DLD1 (cell line): Measurements from ENCODE around the gene SLC12A9.
"Not testable (repeated sequence)": the region's sequence is repeated elsewhere in the genome, so short reads cannot be mapped to it uniquely, and the experiment has no call there.

ENCODE experiments used
- in situ Hi-C: cut with HindIII; loops from 2 replicates; pipeline ENCODE4 v1.10.0; 2017; ENCODE audit warnings: low sequenced_read_pairs

The SLC12A9 gene

GRCh38 chr7:100894860-100895700, 42.6 kb downstream of the SLC12A9 start:
- in situ Hi-C loops: no loop called here

- in situ Hi-C loops: no loop called here
These were observed 43.1 kb downstream of the SLC12A9 start, which contains the start of gene ACHE for GRCh38 chr7:100895701-100895955. TSS of gene ACHE (minus strand) at chr7:100895888. CDS start at chr7:100894232, 1,656 bp downstream.

GRCh38 chr7:100895956-100896731, 43.6 kb downstream of the SLC12A9 start:
- in situ Hi-C loops: no loop called here

GRCh38 chr7:100896732-100897608, 44.5 kb downstream of the SLC12A9 start:
- in situ Hi-C loops: no loop called here

- in situ Hi-C loops: no loop called here
These were observed 45.4 kb downstream of the SLC12A9 start for GRCh38 chr7:100897772-100898454.

DNA sequence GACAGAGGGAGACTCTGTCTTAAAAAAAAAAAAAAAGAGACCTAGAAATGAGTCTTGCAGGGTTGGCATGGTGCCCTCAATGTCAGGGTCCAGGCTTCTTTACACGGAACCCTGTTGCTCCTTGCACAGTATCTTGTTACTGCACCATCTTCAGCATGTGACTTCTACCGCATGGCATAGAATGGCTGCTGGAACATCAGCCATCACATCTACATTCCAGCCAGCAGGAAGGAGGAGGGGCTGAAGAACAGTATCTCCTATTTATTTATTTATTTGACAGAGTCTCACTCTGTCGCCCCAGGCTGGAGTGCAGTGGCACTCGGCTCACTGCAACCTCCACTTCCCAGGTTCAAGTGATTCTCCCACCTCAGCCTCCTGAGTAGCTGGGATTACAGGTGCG, 46.9 kb downstream of the SLC12A9 start:
- in situ Hi-C loops: no loop called here

DNA sequence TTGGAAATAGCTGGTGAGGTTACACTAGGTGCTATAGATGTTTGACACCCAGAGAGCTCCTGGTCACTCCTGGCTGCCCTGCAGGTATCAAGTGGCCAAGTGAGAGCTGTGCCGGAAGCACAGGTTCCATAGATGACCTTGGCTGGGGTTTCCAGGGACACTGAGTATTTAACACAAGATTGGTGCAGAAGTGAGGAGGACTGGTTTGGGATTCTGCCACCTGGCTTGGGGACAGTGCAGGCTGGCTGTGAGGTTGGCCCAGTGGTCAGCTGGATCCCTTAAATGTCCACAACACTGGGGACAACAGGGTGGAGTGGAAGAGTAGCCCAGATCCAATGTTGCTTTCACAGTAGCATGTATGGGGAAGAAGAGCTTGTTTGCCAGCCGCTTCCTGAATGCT, 48.5 kb downstream of the SLC12A9 start:
- in situ Hi-C loops: no loop called here

- in situ Hi-C loops: no loop called here
These were observed 49.4 kb downstream of the SLC12A9 start for GRCh38 chr7:100901921-100902332.

DNA sequence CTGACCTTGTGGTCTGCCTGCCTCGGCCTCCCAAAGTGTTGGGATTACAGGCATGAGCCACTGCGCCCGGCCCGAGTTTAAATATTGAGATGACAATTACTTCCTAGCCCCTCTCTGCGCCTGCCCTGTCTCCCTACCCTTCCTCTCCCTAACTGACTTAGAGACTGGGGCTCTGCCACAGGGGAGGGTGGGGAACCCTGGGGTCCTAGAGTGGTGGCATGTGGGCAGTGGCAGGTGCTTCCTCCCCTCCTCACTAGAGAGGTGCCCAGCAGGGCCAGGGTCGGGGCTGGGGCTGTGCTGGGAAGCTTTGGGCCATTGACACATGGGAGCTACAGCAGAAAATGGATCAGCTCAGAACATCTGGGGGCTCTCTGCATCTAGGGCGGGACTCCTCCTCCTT, 50.1 kb downstream of the SLC12A9 start:
- in situ Hi-C loops: no loop called here

- in situ Hi-C loops: no loop called here
These were observed 56.0 kb downstream of the SLC12A9 start for GRCh38 chr7:100908512-100908911.

DNA sequence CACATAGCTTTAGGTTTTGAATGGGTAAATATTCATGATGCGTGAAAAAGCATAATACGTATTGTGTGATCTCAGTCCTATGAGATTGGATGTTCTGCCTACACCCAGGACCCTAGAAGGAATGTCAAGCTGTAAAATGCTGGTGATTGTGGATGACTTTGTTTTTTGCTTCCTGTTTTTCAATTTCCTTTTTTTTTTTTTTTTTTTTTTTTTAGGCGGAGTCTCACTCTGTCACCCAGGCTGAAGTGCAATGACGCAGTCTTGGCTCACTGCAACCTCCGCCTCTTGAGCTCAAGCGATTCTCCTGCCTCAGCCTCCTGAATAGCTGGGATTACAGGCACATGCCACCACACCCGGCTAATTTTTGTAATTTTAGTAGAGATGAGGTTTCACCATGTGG, 57.9 kb downstream of the SLC12A9 start:
- in situ Hi-C loops: not testable (repeated sequence)

- in situ Hi-C loops: no loop called here
These were observed 59.0 kb downstream of the SLC12A9 start for GRCh38 chr7:100911484-100911883.

DNA sequence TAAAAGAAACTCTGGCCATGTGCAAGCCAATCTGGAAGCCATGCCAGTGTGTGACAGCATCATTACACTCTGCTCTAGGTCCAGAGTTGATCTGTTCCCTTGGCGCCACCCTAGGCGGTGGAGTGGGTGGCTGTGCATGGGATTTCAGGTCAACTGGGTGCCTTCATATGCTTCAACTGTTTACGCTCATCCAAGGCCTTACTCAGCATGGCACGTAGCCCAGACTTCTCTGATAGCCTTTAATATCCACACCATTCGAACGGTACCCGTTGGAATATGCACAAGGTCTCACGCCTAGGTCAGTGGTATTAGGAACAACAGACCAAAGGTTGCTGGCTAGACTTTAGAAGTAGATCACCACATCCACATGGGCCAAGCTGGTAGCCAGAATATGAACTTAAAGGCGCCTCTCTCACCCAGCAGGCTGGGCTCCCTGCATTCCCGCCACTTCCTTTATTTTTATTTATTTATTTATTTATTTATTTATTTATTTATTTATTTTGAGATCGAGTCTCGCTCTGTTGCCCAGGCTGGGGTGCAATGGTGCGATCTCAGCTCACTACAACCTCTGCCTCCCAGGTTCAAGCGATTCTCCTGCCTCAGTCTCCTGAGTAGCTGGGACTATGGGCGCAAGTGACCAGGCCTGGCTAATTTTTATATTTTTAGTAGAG, 61.8 kb downstream of the SLC12A9 start:
- in situ Hi-C loops: no loop called here

DNA sequence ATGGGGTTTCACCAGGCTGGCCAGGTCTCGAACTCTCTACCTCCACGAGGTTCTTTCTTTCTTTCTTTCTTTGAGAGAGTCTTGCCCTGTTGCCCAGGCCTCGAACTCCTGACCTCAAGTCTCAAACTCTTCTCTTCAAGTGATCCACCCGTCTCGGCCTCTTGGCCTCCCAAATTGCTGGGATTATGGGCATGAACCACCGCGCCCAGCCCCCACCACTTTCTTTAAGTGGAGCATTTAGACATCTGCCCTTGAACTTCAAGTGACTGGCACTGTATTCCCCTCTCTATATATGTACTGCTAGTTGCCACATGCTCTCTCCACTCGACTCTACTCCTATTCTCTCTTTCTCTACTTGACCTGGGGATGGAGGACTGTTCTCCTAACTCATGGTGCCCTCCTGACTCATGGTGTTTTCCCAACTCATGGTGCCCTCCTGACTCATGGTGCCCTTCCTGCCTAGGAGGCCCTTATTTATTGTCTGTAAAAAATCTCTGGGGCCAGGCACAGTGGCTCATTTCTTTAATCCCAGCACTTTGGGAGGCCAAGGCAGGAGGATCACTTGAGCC, 62.5 kb downstream of the SLC12A9 start:
- in situ Hi-C loops: no loop called here
